Keratinocyte (primary cell): ENCODE measurements around the gene ZNF506. TPM values are rescaled to one million over a fixed set of nuclear protein-coding genes. Genes with fewer than 3 reads are reported as not detected.

Experiments
- DNase-seq: peaks from one replicate; pipeline ENCODE4 v3.0.0-alpha.2; 2011; ENCODE audit warnings: low read depth, missing footprints, low spot score
- FAIRE-seq: peaks from 2 replicates; lab custom pipeline; 2011; peaks lifted over from hg19 to GRCh38; lab: Jason Lieb, UNC
- H2AFZ ChIP-seq: 2 replicates; pipeline ENCODE4 v1.6.0; 2012; ENCODE audit warnings: low read length, control low read depth, inconsistent platforms; ENCODE audit not compliant: control insufficient read depth
- H3K27ac ChIP-seq: 2 replicates; pipeline ENCODE4 v1.5.1; 2011; ENCODE audit warnings: low read length; ENCODE audit not compliant: control insufficient read depth, insufficient read depth
- H3K27me3 ChIP-seq: 3 replicates; pipeline ENCODE4 v1.6.0; 2011; ENCODE audit warnings: low read length; ENCODE audit not compliant: control insufficient read depth, insufficient read depth; ENCODE audit errors: extremely low read depth
- H3K36me3 ChIP-seq, 2 experiments: 2 replicates in 1 of 2; 3 replicates in 1 of 2; pipeline ENCODE4 v1.5.1; 2011; ENCODE audit warnings: low read length in 2 of 2, mild to moderate bottlenecking in 1 of 2; ENCODE audit not compliant: control insufficient read depth in 2 of 2, insufficient read depth in 2 of 2; ENCODE audit errors: extremely low read depth in 1 of 2
- H3K4me1 ChIP-seq: 3 replicates; pipeline ENCODE4 v1.5.1; 2011; ENCODE audit warnings: low read length; ENCODE audit not compliant: control insufficient read depth, insufficient read depth; ENCODE audit errors: extremely low read depth
- H3K4me2 ChIP-seq: 3 replicates; pipeline ENCODE4 v1.6.0; 2011; ENCODE audit warnings: low read depth, low read length; ENCODE audit not compliant: control insufficient read depth, insufficient read depth; ENCODE audit errors: extremely low read depth
- H3K4me3 ChIP-seq, 3 experiments: fragments of 200-600 bp in 1 of 3; sonication (generic) in 1 of 3; 2 replicates in 2 of 3; 3 replicates in 1 of 3; pipeline ENCODE4 v1.5.1; 2011 to 2016; ENCODE audit warnings: low read length in 3 of 3, mild to moderate bottlenecking in 3 of 3, control low read depth in 2 of 3, inconsistent platforms in 1 of 3, low read depth in 1 of 3, mixed read lengths in 1 of 3, mixed run types in 1 of 3, moderate library complexity in 1 of 3; ENCODE audit not compliant: control insufficient read depth in 2 of 3, insufficient read depth in 2 of 3; ENCODE audit errors: extremely low read depth in 1 of 3
- H3K79me2 ChIP-seq: 2 replicates; pipeline ENCODE4 v1.6.0; 2012; ENCODE audit warnings: low read length; ENCODE audit not compliant: control insufficient read depth, insufficient read depth
- H3K9ac ChIP-seq: 3 replicates; pipeline ENCODE4 v1.6.0; 2011; ENCODE audit warnings: low read length; ENCODE audit not compliant: control insufficient read depth, insufficient read depth; ENCODE audit errors: extremely low read depth
- H3K9me1 ChIP-seq: 3 replicates; pipeline ENCODE4 v1.6.0; 2011; ENCODE audit warnings: low read length; ENCODE audit not compliant: control insufficient read depth, insufficient read depth; ENCODE audit errors: extremely low read depth
- H3K9me3 ChIP-seq: 2 replicates; pipeline ENCODE4 v1.5.1; 2012; ENCODE audit warnings: low read depth, low read length; ENCODE audit not compliant: control insufficient read depth
- H4K20me1 ChIP-seq: 3 replicates; pipeline ENCODE4 v1.6.0; 2011; ENCODE audit warnings: low read length; ENCODE audit not compliant: control insufficient read depth, insufficient read depth; ENCODE audit errors: extremely low read depth
- EZH2 ChIP-seq: IDR thresholded peaks from one replicate; pipeline ENCODE4 v1.6.1; 2012; ENCODE audit warnings: inconsistent platforms, mild to moderate bottlenecking, low read length, moderate library complexity
- dilution Hi-C: fragments of 300-500 bp; cut with MboI; formaldehyde crosslinking; loops from one replicate; pipeline ENCODE4 v1.7.0; 2020; ENCODE audit warnings: low sequenced_read_pairs; ENCODE audit not compliant: extremely low pct_ligation_motif_present
- polyA plus RNA-seq, 5 experiments: library from polyadenylated mRNA; depleted of rRNA in 3 of 5; stranded (reverse) in 3 of 5; stranded (forward) in 1 of 5; unstranded in 1 of 5; fragments of >200 nt; gene quantifications; 1 replicate in 1 of 5; 2 replicates in 3 of 5; 3 replicates in 1 of 5; pipeline versions ENCODE4 v1.2.1 to v1.2.3, GENCODE V29; 2011 to 2012; ENCODE audit warnings: missing spikeins in 2 of 5, low read depth in 1 of 5, low replicate concordance in 1 of 5
- TF ChIP-seq, protein P1 (sequence below), 3 experiments: IDR thresholded peaks in 1 of 3; conservative IDR thresholded peaks in 1 of 3; optimal IDR thresholded peaks in 1 of 3; 2 replicates in 2 of 3; 3 replicates in 1 of 3; pipeline versions ENCODE3 to v1.5.1; 2011; ENCODE audit warnings: low read length in 3 of 3, mild to moderate bottlenecking in 3 of 3, moderate library complexity in 2 of 3, control low read depth in 1 of 3, inconsistent platforms in 1 of 3; ENCODE audit not compliant: insufficient read depth in 2 of 3; ENCODE audit errors: extremely low read depth in 1 of 3

Gene ZNF506
- polyA plus RNA-seq, 1 donor (not counting 4 experiments of a cell fraction or from before 2014, with no cell fraction given) = 9.7 TPM

DNA sequence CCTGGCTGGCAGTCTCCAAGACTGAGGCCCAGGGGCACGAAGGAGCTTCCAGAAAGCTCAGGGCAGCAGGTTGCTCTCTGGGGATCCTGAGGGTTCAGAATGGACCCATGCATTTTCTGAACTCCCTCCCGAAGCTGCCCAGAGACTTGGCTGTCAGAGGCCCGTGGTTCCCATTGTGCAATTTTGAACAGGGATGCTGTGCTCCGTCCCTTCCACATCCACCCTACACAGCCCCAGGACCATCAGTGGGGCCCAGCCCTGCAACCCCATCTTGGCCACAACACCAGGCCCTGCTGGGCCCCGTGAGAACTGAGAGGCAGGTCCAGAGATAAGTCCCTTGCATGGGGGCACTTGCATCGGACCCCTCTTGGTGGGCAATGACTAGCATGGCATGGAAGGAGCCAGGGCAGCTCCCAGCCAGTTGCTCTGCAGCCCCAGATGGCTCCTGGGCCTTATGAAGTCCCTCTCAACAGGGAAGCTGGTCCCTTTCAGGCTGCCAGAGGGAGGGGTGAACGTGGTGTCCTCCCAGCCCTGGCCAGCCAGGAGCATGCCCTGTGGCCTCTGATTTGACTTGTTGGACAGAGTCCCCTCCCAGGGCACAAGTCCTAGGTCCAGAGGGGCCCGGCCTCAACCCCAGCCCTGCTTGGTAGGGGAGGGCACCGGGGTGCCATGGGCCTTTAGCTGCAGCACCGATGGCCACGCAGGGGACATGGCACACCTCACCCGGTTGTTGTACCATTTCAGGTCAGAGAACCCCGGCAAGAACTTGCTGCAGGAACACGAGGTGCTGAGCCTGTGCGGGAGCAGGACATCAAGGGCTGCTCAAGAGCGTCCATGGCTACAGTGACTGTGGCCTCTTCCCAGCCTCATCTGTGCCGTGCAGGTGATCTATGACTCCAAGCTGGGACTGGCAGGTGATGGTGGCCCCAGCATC, 71.4 kb downstream of the ZNF506 start:
- H3K4me3 ChIP-seq = no peak overlapping the region
- no peaks in the 10 kb centered on the region for H4K20me1 ChIP-seq
- no peak overlapping the region for H3K9ac ChIP-seq
- H3K27ac ChIP-seq = no peak overlapping the region
- H3K9me1 ChIP-seq = no peaks in the 10 kb centered on the region
- H3K9me3 ChIP-seq = peaks cover 28% of the 10 kb centered on the region
- no peak overlapping the region for H2AFZ ChIP-seq
- no peak for FAIRE-seq
- H3K36me3 ChIP-seq = no peaks in the 10 kb centered on the region
- no peaks in the 10 kb centered on the region for H3K4me1 ChIP-seq
- dilution Hi-C loops = no loop called here
- H3K79me2 ChIP-seq = no peaks in the 10 kb centered on the region
- TF ChIP-seq EZH2 = no peak
- TF ChIP-seq, protein P1, sequence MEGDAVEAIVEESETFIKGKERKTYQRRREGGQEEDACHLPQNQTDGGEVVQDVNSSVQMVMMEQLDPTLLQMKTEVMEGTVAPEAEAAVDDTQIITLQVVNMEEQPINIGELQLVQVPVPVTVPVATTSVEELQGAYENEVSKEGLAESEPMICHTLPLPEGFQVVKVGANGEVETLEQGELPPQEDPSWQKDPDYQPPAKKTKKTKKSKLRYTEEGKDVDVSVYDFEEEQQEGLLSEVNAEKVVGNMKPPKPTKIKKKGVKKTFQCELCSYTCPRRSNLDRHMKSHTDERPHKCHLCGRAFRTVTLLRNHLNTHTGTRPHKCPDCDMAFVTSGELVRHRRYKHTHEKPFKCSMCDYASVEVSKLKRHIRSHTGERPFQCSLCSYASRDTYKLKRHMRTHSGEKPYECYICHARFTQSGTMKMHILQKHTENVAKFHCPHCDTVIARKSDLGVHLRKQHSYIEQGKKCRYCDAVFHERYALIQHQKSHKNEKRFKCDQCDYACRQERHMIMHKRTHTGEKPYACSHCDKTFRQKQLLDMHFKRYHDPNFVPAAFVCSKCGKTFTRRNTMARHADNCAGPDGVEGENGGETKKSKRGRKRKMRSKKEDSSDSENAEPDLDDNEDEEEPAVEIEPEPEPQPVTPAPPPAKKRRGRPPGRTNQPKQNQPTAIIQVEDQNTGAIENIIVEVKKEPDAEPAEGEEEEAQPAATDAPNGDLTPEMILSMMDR (optimal IDR thresholded peaks at IDR 0.05 in 1 of 3, IDR thresholded peaks at IDR 0.05 in 1 of 3, conservative IDR thresholded peaks at IDR 0.05 in 1 of 3; ENCODE audit: extremely low read depth in 1 of 3, insufficient read depth in 2 of 3, low read length in 3 of 3) = no peak
- DNase-seq = no peak
- no peaks in the 10 kb centered on the region for H3K27me3 ChIP-seq
- no peak overlapping the region for H3K4me2 ChIP-seq

DNA sequence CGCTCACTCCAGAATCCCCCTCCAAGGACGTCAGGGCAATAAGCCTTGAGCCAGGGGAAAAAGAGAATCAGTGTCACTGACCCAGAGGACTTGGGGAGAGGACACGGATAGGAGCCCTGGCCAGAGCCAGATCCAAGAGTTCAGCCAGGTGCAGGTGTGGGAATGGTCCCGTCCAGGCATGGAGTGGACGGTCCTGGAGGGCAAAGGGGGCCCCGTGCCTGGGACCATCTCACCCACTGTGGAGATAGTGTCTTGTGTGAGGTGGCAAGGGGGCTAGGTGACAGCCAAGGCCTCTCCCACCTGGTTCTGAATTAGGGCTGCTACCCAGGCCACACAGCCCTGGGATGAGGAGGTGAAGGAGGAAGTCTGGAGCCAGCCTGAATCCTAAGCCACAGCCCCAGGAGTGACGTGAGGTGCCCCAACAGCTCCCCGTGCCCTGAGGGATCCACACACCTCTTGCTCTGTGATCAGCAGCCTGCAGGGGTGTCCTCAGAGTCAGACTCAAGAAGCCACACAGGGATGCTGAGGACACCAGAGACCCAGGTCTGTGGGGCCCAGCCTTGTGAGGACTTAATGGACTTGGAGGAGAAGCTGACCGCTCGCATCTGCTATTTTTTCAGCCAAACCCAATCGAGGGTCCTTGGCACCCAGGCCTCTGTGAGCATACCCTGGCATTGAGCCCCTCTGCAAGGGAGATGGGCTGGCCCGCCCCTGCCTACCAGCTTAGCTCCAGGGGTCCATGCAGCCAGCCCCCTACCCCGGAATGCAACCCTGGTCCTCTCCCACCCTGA, 72.2 kb downstream of the ZNF506 start:
- TF ChIP-seq EZH2 = no peak
- H4K20me1 ChIP-seq = no peaks in the 10 kb centered on the region
- H3K4me2 ChIP-seq = no peak overlapping the region
- DNase-seq = no peak
- no peaks in the 10 kb centered on the region for H3K9me1 ChIP-seq
- H3K36me3 ChIP-seq = no peaks in the 10 kb centered on the region
- H3K27me3 ChIP-seq = no peaks in the 10 kb centered on the region
- no peak overlapping the region for H3K4me3 ChIP-seq
- no peak overlapping the region for H3K27ac ChIP-seq
- no peak overlapping the region for H3K9ac ChIP-seq
- dilution Hi-C loops = no loop called here
- H2AFZ ChIP-seq = no peak overlapping the region
- H3K4me1 ChIP-seq = no peaks in the 10 kb centered on the region
- H3K9me3 ChIP-seq = peaks cover 27% of the 10 kb centered on the region
- no peaks in the 10 kb centered on the region for H3K79me2 ChIP-seq
- FAIRE-seq = no peak
